K562 (cell line): ENCODE measurements around the gene CPED1. TPM values are rescaled to one million over a fixed set of nuclear protein-coding genes. Genes with fewer than 3 reads are reported as not detected.

Experiments
- BRCA1 ChIP-seq, 2 experiments: fragments of 450-650 bp in 1 of 2; sonication (generic) in 1 of 2; formaldehyde crosslinking in 1 of 2; IDR thresholded peaks; 2 replicates each; pipeline versions ENCODE4 v1.5.0 to v1.6.1; 2017 to 2020; ENCODE audit warnings: mild to moderate bottlenecking in 1 of 2, missing genetic modification reagents in 1 of 2
- CSDE1 ChIP-seq, 2 experiments: fragments of 450-650 bp; IDR thresholded peaks; 2 replicates each; pipeline ENCODE4 v1.6.1; 2016; ENCODE audit warnings: mild to moderate bottlenecking in 1 of 2
- ELF2 ChIP-seq: fragments of 250-450 bp; sonication (Bioruptor Pico); IDR thresholded peaks from 2 replicates; pipeline ENCODE4 v1.5.0; 2021; ENCODE audit warnings: mild to moderate bottlenecking
- EP300 ChIP-seq: IDR thresholded peaks from 2 replicates; pipeline ENCODE4 v1.6.1; 2012; ENCODE audit warnings: low read length, improper control_type of control experiment
- ETS2 ChIP-seq: IDR thresholded peaks from 2 replicates; pipeline ENCODE4 v1.6.1; 2016; ENCODE audit warnings: borderline replicate concordance, missing genetic modification characterization, mild to moderate bottlenecking, moderate library complexity, missing compliant biosample characterization; ENCODE audit not compliant: poor library complexity, severe bottlenecking
- HINFP ChIP-seq: fragments of 450-650 bp; conservative IDR thresholded peaks from 2 replicates; pipeline ENCODE4 v1.6.1; 2016; ENCODE audit warnings: missing genetic modification characterization, low read depth, mild to moderate bottlenecking, control low read depth, missing compliant biosample characterization
- HSF4 ChIP-seq: fragments of 250-450 bp; sonication (Bioruptor Pico); IDR thresholded peaks from 2 replicates; pipeline ENCODE4 v2.1.2; 2022; ENCODE audit warnings: mild to moderate bottlenecking, moderate library complexity, borderline replicate concordance
- IRF1 ChIP-seq: sonication (generic); formaldehyde crosslinking; IDR thresholded peaks from 2 replicates; pipeline ENCODE4 v1.8.0; 2022; ENCODE audit warnings: missing genetic modification reagents, mild to moderate bottlenecking, borderline replicate concordance
- IRF9 ChIP-seq: fragments of 450-650 bp; IDR thresholded peaks from 2 replicates; pipeline ENCODE4 v1.6.1; 2016; ENCODE audit warnings: missing biosample characterization, missing genetic modification characterization
- JUN ChIP-seq, 2 experiments: sonication (generic) in 1 of 2; formaldehyde crosslinking in 1 of 2; IDR thresholded peaks; 2 replicates each; pipeline versions ENCODE4 v1.6.1 to v1.8.0; 2012 to 2022; ENCODE audit warnings: borderline replicate concordance in 2 of 2, mild to moderate bottlenecking in 2 of 2, improper control_type of control experiment in 1 of 2, low read depth in 1 of 2, low read length in 1 of 2, missing genetic modification reagents in 1 of 2
- TBL1XR1 ChIP-seq, 2 experiments: IDR thresholded peaks; 2 replicates each; pipeline ENCODE4 v1.6.1; 2012; ENCODE audit warnings: improper control_type of control experiment in 2 of 2, low read length in 2 of 2, mild to moderate bottlenecking in 1 of 2
- ZC3H8 ChIP-seq: fragments of 450-650 bp; IDR thresholded peaks from 2 replicates; pipeline ENCODE4 v1.6.1; 2017
- ZNF23 ChIP-seq: fragments of 250-450 bp; sonication (Bioruptor Pico); IDR thresholded peaks from 2 replicates; pipeline ENCODE4 v1.4.0; 2020; ENCODE audit warnings: mild to moderate bottlenecking
- ZSCAN29 ChIP-seq: fragments of 450-650 bp; IDR thresholded peaks from 2 replicates; pipeline ENCODE4 v1.6.1; 2017
- polyA plus RNA-seq, 8 experiments: library from polyadenylated mRNA; depleted of rRNA in 4 of 8; stranded (reverse) in 5 of 8; unstranded in 3 of 8; fragments of >200 nt; fragmentation: Nextera tagmentation in 2 of 8; fragmentation: Illumina TruSeq in 1 of 8; extraction: Ambion mirVana in 2 of 8; extraction: Trizol in 1 of 8; gene quantifications; 2 replicates each; pipeline versions ENCODE4 v1.2.1 to v1.2.3, GENCODE V29; 2011 to 2014; ENCODE audit warnings: inconsistent platforms in 1 of 8, missing spikeins in 1 of 8
- total RNA-seq, 7 experiments: library from RNA; depleted of rRNA in 6 of 7; stranded (reverse); fragments of >200 nt in 6 of 7; fragmentation: Illumina TruSeq in 2 of 7; extraction: Trizol in 2 of 7; gene quantifications; 2 replicates each; pipeline versions ENCODE4 v1.2.1 to v1.2.3, GENCODE V29; 2011 to 2021; ENCODE audit warnings: low replicate concordance in 1 of 7
- TF ChIP-seq, protein P1 (sequence below): fragments of 200-800 bp; sonication (Bioruptor generic); IDR thresholded peaks from 2 replicates; pipeline ENCODE4 v1.6.1; 2016; ENCODE audit warnings: missing genetic modification characterization, missing compliant biosample characterization
- TF ChIP-seq, protein P2 (sequence below): fragments of 450-650 bp; IDR thresholded peaks from 2 replicates; pipeline ENCODE4 v1.7.0; 2016; ENCODE audit warnings: borderline replicate concordance

Gene CPED1
- total and polyA plus RNA-seq, 9 of the 15 experiments (the other 6 are each of a cell fraction or from before 2014, with no cell fraction given), result 195 to 393 (median 290) TPM

GRCh38 chr7:120988591-120989256 is at the start of gene CPED1 (continued):
- no peak for TF ChIP-seq BRCA1 (IDR thresholded peaks at IDR 0.05)
- TF ChIP-seq BRCA1 (CRISPR knock-in tag; IDR thresholded peaks at IDR 0.05), result no peak
- peak in 1 of 2 experiments; percentile 60; a peak in 2 of 4 replicates for TF ChIP-seq TBL1XR1 (IDR thresholded peaks at IDR 0.05; ENCODE audit: low read length in 2 of 2)
- no peak for TF ChIP-seq HSF4 (CRISPR knock-in tag)
- no peak for TF ChIP-seq ZNF23
- TF ChIP-seq ZC3H8, result no peak
- TF ChIP-seq ELF2 (CRISPR knock-in tag), result peak; percentile 73
- no peak for TF ChIP-seq IRF9 (tag)
- peak; percentile 15; the same call in 1 of the 2 replicates for TF ChIP-seq IRF1 (CRISPR knock-in tag)
- TF ChIP-seq ZSCAN29, result no peak; the same call in 1 of the 2 replicates
- no peak; the same call in 1 of the 2 replicates for TF ChIP-seq EP300
- no peak for TF ChIP-seq HINFP
- TF ChIP-seq CSDE1 (IDR thresholded peaks at IDR 0.05), result no peak
- TF ChIP-seq JUN (IDR thresholded peaks at IDR 0.05; ENCODE audit: borderline replicate concordance, low read depth, low read length), result no peak
- no peak for TF ChIP-seq JUN (CRISPR knock-in tag; IDR thresholded peaks at IDR 0.05; ENCODE audit: borderline replicate concordance)
- TF ChIP-seq, protein P1, sequence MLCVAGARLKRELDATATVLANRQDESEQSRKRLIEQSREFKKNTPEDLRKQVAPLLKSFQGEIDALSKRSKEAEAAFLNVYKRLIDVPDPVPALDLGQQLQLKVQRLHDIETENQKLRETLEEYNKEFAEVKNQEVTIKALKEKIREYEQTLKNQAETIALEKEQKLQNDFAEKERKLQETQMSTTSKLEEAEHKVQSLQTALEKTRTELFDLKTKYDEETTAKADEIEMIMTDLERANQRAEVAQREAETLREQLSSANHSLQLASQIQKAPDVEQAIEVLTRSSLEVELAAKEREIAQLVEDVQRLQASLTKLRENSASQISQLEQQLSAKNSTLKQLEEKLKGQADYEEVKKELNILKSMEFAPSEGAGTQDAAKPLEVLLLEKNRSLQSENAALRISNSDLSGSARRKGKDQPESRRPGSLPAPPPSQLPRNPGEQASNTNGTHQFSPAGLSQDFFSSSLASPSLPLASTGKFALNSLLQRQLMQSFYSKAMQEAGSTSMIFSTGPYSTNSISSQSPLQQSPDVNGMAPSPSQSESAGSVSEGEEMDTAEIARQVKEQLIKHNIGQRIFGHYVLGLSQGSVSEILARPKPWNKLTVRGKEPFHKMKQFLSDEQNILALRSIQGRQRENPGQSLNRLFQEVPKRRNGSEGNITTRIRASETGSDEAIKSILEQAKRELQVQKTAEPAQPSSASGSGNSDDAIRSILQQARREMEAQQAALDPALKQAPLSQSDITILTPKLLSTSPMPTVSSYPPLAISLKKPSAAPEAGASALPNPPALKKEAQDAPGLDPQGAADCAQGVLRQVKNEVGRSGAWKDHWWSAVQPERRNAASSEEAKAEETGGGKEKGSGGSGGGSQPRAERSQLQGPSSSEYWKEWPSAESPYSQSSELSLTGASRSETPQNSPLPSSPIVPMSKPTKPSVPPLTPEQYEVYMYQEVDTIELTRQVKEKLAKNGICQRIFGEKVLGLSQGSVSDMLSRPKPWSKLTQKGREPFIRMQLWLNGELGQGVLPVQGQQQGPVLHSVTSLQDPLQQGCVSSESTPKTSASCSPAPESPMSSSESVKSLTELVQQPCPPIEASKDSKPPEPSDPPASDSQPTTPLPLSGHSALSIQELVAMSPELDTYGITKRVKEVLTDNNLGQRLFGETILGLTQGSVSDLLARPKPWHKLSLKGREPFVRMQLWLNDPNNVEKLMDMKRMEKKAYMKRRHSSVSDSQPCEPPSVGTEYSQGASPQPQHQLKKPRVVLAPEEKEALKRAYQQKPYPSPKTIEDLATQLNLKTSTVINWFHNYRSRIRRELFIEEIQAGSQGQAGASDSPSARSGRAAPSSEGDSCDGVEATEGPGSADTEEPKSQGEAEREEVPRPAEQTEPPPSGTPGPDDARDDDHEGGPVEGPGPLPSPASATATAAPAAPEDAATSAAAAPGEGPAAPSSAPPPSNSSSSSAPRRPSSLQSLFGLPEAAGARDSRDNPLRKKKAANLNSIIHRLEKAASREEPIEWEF (CRISPR knock-in tag), result no peak
- no peak for TF ChIP-seq ETS2
- TF ChIP-seq, protein P2, sequence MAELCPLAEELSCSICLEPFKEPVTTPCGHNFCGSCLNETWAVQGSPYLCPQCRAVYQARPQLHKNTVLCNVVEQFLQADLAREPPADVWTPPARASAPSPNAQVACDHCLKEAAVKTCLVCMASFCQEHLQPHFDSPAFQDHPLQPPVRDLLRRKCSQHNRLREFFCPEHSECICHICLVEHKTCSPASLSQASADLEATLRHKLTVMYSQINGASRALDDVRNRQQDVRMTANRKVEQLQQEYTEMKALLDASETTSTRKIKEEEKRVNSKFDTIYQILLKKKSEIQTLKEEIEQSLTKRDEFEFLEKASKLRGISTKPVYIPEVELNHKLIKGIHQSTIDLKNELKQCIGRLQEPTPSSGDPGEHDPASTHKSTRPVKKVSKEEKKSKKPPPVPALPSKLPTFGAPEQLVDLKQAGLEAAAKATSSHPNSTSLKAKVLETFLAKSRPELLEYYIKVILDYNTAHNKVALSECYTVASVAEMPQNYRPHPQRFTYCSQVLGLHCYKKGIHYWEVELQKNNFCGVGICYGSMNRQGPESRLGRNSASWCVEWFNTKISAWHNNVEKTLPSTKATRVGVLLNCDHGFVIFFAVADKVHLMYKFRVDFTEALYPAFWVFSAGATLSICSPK, result peak; percentile 58; the same call in 1 of the 2 replicates
